ENCODE measurements around the gene UBE3D.

DNA sequence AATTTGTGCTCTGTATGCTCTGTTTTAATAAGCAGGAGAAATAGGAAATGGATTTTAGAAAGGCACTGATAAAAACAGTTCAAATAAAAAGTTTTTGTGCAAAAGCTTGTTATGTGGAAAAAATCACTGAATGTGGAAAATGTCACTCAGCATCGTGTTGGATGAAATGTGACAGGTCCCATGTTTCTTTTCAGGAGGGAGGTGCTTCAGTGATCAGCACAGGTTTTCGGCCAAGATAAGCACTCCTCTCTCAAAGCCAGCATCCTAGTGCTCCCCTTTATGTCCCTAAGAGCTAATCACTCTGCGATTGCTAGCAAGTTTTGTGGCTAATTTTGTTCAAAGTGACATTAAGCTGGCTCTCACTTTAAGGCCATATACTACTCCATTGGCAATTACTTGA, 12.0 kb downstream of the UBE3D start:
- TF ChIP-seq POLR2AphosphoS5 (IDR thresholded peaks at IDR 0.05; ENCODE audit: borderline replicate concordance, low read depth, low read length), result no peak
- TF ChIP-seq EZH2 (IDR thresholded peaks at IDR 0.05), result no peak
- no peak for TF ChIP-seq FOXP2 (optimal IDR thresholded peaks at IDR 0.05; ENCODE audit: control extremely low read depth, extremely low read length, insufficient read depth)
